ENCODE measurements around the gene TLE4. TPM values are rescaled to one million over a fixed set of nuclear protein-coding genes. Genes with fewer than 3 reads are reported as not detected.

Gene TLE4
- polyA plus RNA-seq, 2 of the 4 experiments (the other 2 are of a cell fraction) = 14.3 to 23.1 TPM

DNA sequence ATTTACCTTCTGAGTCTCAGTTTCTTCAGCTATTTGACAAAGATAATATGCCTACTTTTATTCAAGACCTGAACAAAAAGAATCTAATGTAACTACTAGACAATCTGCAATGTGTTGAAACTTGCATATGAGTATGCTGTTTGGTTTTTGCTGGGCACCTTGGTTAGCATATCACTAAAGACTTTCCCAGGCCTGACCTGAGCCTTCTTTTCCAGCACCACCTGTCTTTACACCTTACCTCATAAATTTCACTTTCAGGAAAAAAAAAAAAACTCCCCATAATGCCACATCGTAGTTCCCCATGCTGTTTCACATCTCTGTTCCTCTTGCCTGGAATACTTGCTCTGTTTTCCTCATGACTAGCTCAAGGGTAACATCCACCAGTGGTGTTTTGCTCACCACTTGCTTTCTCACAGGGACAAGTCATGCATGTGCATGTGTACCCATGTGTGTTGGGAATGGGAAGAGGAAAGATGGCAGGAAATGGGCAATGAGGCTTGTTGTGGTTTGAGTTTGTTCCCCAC, 45.6 kb upstream of the TLE4 start (continued):
- no peak for TF ChIP-seq RNF2 (IDR thresholded peaks at IDR 0.05; ENCODE audit: borderline replicate concordance, low read depth)

DNA sequence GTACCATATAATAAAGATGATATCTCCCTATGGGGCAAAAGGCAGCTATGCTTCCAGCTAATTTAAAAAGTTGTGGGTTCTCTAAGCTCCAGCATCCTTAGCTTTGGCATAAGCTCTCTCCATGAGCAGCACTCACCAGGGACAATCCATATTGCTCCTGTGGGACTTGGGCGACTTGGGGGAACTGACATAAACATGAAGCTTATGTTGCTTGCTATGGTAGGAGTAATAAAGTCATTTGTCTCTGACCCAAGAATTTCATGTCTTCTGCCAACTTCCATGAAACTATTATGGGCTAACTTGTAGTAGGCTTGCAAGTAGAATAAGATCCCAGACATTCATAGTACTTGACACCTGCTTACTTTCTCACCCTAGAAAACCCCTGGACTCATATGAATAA, 36.2 kb upstream of the TLE4 start:
- 19% methylated on average over 1 of the region's 1 CpG for WGBS (ENCODE audit: missing lambda C conversion rate)
- TF ChIP-seq JUNB (IDR thresholded peaks at IDR 0.05) (no peak), CHD2 (IDR thresholded peaks at IDR 0.05; ENCODE audit: low read length, partially characterized antibody) (no peak), SMC3 (IDR thresholded peaks at IDR 0.05) (no peak), HOXA7 (CRISPR knock-in tag; IDR thresholded peaks at IDR 0.05) (no peak), HOXB5 (CRISPR knock-in tag; IDR thresholded peaks at IDR 0.05) (no peak), RAD21 (conservative IDR thresholded peaks at IDR 0.05 in 1 of 2, IDR thresholded peaks at IDR 0.05 in 1 of 2) (no peak), CHD4 (IDR thresholded peaks at IDR 0.05; ENCODE audit: borderline replicate concordance) (no peak), NR3C1 (IDR thresholded peaks at IDR 0.05) (no peak), RCOR1 (IDR thresholded peaks at IDR 0.05; ENCODE audit: low read depth, low read length) (no peak), POLR2AphosphoS2 (conservative IDR thresholded peaks at IDR 0.05; ENCODE audit: low read length) (no peak), BHLHE40 (IDR thresholded peaks at IDR 0.05; ENCODE audit: low read depth, low read length) (no peak), FOSB (CRISPR knock-in tag; IDR thresholded peaks at IDR 0.05) (no peak), CBX2 (IDR thresholded peaks at IDR 0.05; ENCODE audit: borderline replicate concordance, low read depth) (no peak)
- TF ChIP-seq, protein P1, sequence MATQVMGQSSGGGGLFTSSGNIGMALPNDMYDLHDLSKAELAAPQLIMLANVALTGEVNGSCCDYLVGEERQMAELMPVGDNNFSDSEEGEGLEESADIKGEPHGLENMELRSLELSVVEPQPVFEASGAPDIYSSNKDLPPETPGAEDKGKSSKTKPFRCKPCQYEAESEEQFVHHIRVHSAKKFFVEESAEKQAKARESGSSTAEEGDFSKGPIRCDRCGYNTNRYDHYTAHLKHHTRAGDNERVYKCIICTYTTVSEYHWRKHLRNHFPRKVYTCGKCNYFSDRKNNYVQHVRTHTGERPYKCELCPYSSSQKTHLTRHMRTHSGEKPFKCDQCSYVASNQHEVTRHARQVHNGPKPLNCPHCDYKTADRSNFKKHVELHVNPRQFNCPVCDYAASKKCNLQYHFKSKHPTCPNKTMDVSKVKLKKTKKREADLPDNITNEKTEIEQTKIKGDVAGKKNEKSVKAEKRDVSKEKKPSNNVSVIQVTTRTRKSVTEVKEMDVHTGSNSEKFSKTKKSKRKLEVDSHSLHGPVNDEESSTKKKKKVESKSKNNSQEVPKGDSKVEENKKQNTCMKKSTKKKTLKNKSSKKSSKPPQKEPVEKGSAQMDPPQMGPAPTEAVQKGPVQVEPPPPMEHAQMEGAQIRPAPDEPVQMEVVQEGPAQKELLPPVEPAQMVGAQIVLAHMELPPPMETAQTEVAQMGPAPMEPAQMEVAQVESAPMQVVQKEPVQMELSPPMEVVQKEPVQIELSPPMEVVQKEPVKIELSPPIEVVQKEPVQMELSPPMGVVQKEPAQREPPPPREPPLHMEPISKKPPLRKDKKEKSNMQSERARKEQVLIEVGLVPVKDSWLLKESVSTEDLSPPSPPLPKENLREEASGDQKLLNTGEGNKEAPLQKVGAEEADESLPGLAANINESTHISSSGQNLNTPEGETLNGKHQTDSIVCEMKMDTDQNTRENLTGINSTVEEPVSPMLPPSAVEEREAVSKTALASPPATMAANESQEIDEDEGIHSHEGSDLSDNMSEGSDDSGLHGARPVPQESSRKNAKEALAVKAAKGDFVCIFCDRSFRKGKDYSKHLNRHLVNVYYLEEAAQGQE (IDR thresholded peaks at IDR 0.05) = no peak
- TF ChIP-seq, protein P2, sequence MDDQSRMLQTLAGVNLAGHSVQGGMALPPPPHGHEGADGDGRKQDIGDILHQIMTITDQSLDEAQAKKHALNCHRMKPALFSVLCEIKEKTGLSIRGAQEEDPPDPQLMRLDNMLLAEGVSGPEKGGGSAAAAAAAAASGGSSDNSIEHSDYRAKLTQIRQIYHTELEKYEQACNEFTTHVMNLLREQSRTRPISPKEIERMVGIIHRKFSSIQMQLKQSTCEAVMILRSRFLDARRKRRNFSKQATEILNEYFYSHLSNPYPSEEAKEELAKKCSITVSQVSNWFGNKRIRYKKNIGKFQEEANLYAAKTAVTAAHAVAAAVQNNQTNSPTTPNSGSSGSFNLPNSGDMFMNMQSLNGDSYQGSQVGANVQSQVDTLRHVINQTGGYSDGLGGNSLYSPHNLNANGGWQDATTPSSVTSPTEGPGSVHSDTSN (IDR thresholded peaks at IDR 0.05) = no peak
- TF ChIP-seq, protein P3, sequence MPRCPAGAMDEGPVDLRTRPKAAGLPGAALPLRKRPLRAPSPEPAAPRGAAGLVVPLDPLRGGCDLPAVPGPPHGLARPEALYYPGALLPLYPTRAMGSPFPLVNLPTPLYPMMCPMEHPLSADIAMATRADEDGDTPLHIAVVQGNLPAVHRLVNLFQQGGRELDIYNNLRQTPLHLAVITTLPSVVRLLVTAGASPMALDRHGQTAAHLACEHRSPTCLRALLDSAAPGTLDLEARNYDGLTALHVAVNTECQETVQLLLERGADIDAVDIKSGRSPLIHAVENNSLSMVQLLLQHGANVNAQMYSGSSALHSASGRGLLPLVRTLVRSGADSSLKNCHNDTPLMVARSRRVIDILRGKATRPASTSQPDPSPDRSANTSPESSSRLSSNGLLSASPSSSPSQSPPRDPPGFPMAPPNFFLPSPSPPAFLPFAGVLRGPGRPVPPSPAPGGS (IDR thresholded peaks at IDR 0.05) = no peak

DNA sequence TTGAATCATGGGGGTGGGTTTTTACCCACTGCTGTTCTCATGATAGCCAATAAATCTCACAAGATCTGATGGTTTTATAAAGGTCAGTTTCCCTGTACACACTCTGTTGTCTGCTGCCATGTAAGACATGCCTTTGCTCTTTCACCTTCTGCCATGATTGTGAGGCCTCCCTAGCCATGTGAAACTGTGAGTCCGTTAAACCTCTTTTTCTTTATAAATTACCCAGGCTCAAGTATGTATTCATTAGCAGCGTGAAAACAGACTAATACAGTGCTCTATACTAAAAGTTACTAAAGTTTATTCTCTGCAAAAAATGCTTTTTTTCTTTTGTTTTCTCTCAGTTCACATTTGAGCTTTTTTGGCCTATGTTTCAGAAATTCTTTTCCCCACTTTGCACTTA, 33.9 kb upstream of the TLE4 start:
- H3K9me3 ChIP-seq = no peaks in the 10 kb centered on the region
- DNase-seq (ENCODE audit: low read depth in 1 of 2, low spot score in 1 of 2) (no peak), ATAC-seq (no peak), FAIRE-seq (no peak)
- no peak overlapping the region for H3K27ac ChIP-seq
- POLR2A ChIA-PET = no interaction called here
- CTCF ChIA-PET = no interaction called here
- 75% methylated on average over 2 of the region's 2 CpGs for WGBS (ENCODE audit: missing lambda C conversion rate)
- TF ChIP-seq, protein P4, sequence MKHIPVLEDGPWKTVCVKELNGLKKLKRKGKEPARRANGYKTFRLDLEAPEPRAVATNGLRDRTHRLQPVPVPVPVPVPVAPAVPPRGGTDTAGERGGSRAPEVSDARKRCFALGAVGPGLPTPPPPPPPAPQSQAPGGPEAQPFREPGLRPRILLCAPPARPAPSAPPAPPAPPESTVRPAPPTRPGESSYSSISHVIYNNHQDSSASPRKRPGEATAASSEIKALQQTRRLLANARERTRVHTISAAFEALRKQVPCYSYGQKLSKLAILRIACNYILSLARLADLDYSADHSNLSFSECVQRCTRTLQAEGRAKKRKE (CRISPR knock-in tag; IDR thresholded peaks at IDR 0.05; ENCODE audit: low read depth) = no peak
- TF ChIP-seq, protein P5, sequence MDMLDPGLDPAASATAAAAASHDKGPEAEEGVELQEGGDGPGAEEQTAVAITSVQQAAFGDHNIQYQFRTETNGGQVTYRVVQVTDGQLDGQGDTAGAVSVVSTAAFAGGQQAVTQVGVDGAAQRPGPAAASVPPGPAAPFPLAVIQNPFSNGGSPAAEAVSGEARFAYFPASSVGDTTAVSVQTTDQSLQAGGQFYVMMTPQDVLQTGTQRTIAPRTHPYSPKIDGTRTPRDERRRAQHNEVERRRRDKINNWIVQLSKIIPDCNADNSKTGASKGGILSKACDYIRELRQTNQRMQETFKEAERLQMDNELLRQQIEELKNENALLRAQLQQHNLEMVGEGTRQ (IDR thresholded peaks at IDR 0.05) = no peak
- TF ChIP-seq HOXA7 (CRISPR knock-in tag; IDR thresholded peaks at IDR 0.05) (no peak), NFE2L2 (conservative IDR thresholded peaks at IDR 0.05; ENCODE audit: low read length) (no peak), FOXS1 (CRISPR knock-in tag; IDR thresholded peaks at IDR 0.05) (no peak), JUN (IDR thresholded peaks at IDR 0.05) (no peak), GATA3 (IDR thresholded peaks at IDR 0.05; ENCODE audit: borderline replicate concordance) (no peak)
- TF ChIP-seq, protein P6, sequence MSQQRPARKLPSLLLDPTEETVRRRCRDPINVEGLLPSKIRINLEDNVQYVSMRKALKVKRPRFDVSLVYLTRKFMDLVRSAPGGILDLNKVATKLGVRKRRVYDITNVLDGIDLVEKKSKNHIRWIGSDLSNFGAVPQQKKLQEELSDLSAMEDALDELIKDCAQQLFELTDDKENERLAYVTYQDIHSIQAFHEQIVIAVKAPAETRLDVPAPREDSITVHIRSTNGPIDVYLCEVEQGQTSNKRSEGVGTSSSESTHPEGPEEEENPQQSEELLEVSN (IDR thresholded peaks at IDR 0.05; ENCODE audit: borderline replicate concordance, low read depth) = no peak
- no peak overlapping the region for H3K4me3 ChIP-seq
- no peaks in the 10 kb centered on the region for H3K4me1 ChIP-seq
- no peak overlapping the region for H3K4me2 ChIP-seq

More for the DNA sequence above, 36.2 kb upstream of the TLE4 start:
- CTCF ChIA-PET = interaction anchor here (0.6 kb wide), 1 partner anchor 1568 kb away, joined by 4 read pairs; no protein-coding TSS in a partner anchor
- no peak for FAIRE-seq
- Histone ChIP-seq H3K27ac (no peak overlapping the region), H3K4me1 (no peaks in the 10 kb centered on the region), H3K9me3 (no peaks in the 10 kb centered on the region), H3K4me3 (no peak overlapping the region), H3K4me2 (no peak overlapping the region)
- no peak for DNase-seq (ENCODE audit: low read depth in 1 of 2, low spot score in 1 of 2)
- ATAC-seq = no peak
- POLR2A ChIA-PET = no interaction called here

All from A549 (cell line).